Activated CD4-positive, CD25-positive, alpha-beta regulatory T cell treated with anti-CD3 and anti-CD28 coated beads, Interleukin-2, amount 50 U/mL, for 16 hours (primary cell): ENCODE data around the gene STYXL2.

ENCODE experiments used
- DNase-seq: peaks from one replicate; pipeline ENCODE4 v3.0.0-alpha.2; 2020; ENCODE audit warnings: low read depth, low spot score

Gene STYXL2

GRCh38 chr1:167107456-167107855 is 13.6 kb downstream of the STYXL2 start:
- DNase-seq, result no peak

GRCh38 chr1:167109125-167109524 is 15.2 kb downstream of the STYXL2 start:
- DNase-seq, result no peak

GRCh38 chr1:167110586-167110985 is 16.7 kb downstream of the STYXL2 start:
- no peak for DNase-seq

- DNase-seq, result no peak
These were observed 18.2 kb downstream of the STYXL2 start for GRCh38 chr1:167111868-167112709.

- DNase-seq, result no peak
These were observed 20.9 kb downstream of the STYXL2 start for GRCh38 chr1:167114725-167115124.

- DNase-seq, result no peak
These were observed 21.8 kb downstream of the STYXL2 start for GRCh38 chr1:167115655-167116054.

GRCh38 chr1:167116174-167116573 is 22.3 kb downstream of the STYXL2 start:
- no peak for DNase-seq

- DNase-seq, result no peak
These were observed 23.4 kb downstream of the STYXL2 start for GRCh38 chr1:167117225-167117624.

- no peak for DNase-seq
These were observed 24.3 kb downstream of the STYXL2 start for GRCh38 chr1:167118188-167118587.

- DNase-seq, result no peak
These were observed 25.8 kb downstream of the STYXL2 start for GRCh38 chr1:167119696-167120095.

- no peak for DNase-seq
These were observed 27.0 kb downstream of the STYXL2 start for GRCh38 chr1:167120899-167121298.

- DNase-seq, result no peak
These were observed 27.7 kb downstream of the STYXL2 start for GRCh38 chr1:167121375-167122120.

- DNase-seq, result no peak
These were observed 28.2 kb downstream of the STYXL2 start for GRCh38 chr1:167122121-167122480.

- DNase-seq, result no peak
These were observed 28.7 kb downstream of the STYXL2 start for GRCh38 chr1:167122568-167122967.

- no peak for DNase-seq
These were observed 32.4 kb downstream of the STYXL2 start for GRCh38 chr1:167126317-167126716.

- no peak for DNase-seq
These were observed 32.9 kb downstream of the STYXL2 start for GRCh38 chr1:167126811-167127210.

- no peak for DNase-seq
These were observed 33.4 kb downstream of the STYXL2 start for GRCh38 chr1:167127236-167127635.

- no peak for DNase-seq
These were observed 33.8 kb downstream of the STYXL2 start for GRCh38 chr1:167127661-167128060.

- DNase-seq, result no peak
These were observed 34.7 kb downstream of the STYXL2 start for GRCh38 chr1:167128261-167129227.

- DNase-seq, result no peak
These were observed 37.1 kb downstream of the STYXL2 start for GRCh38 chr1:167130829-167131510.

- DNase-seq, result no peak
These were observed 38.6 kb downstream of the STYXL2 start for GRCh38 chr1:167132301-167133010.
